A673 (cell line): ENCODE results near the gene SLC1A4.

ENCODE experiments used
- EZH2 ChIP-seq: fragments of 200-600 bp; sonication (generic); IDR thresholded peaks from 2 replicates; pipeline ENCODE4 v1.6.1; 2017; ENCODE audit warnings: borderline replicate concordance, low read depth, mild to moderate bottlenecking, mixed read lengths, antibody characterized with exemption, low read length; ENCODE audit not compliant: poor library complexity, severe bottlenecking
- TF ChIP-seq, protein P1 (sequence below): fragments of 300-800, 200-600 bp; sonication (generic); conservative IDR thresholded peaks from 2 replicates; pipeline ENCODE4 v1.5.1; 2017; ENCODE audit warnings: low read depth, mild to moderate bottlenecking, antibody characterized with exemption, low read length, moderate library complexity, mixed read lengths

DNA sequence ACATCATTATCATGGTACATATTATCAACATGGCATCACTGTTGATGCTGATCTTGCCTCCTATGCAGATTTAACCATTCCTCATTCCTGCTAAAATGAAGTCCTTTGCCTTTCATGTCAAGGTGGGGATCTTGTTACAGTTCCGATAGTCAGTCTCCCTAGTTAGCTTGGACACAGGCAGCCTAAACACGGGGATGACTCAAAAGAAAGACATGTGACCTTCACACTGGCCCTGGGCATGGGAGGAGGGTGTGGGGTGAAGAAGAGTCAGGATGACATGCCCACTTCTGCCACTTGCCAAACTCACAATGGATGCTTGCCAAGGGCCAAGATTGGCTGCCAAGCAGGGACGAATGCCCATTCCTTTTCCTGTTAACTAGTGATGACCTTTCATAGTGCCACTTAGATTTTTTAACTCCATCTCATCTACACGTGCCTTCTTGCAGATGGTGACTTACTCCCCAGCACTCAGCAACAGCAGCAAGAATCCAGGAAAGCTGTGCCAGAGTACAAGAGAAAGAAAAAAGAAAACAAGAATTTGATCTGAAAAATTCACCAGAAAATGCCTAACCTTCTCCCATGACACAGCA lies 13.9 kb upstream of the SLC1A4 start:
- no peak for TF ChIP-seq EZH2
- TF ChIP-seq, protein P1, sequence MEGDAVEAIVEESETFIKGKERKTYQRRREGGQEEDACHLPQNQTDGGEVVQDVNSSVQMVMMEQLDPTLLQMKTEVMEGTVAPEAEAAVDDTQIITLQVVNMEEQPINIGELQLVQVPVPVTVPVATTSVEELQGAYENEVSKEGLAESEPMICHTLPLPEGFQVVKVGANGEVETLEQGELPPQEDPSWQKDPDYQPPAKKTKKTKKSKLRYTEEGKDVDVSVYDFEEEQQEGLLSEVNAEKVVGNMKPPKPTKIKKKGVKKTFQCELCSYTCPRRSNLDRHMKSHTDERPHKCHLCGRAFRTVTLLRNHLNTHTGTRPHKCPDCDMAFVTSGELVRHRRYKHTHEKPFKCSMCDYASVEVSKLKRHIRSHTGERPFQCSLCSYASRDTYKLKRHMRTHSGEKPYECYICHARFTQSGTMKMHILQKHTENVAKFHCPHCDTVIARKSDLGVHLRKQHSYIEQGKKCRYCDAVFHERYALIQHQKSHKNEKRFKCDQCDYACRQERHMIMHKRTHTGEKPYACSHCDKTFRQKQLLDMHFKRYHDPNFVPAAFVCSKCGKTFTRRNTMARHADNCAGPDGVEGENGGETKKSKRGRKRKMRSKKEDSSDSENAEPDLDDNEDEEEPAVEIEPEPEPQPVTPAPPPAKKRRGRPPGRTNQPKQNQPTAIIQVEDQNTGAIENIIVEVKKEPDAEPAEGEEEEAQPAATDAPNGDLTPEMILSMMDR = no peak
